GM18505 (cell line): ENCODE data around the gene MAMDC2.

Experiments used
- ATAC-seq: cut with Tn5 transposase; IDR thresholded peaks from one replicate; pipeline ENCODE4 v1.9.1; 2021; ENCODE audit not compliant: unreplicated experiment
- POLR2A ChIP-seq: IDR thresholded peaks from 4 replicates; pipeline ENCODE4 v1.6.1; 2011; ENCODE audit warnings: borderline replicate concordance; ENCODE audit not compliant: insufficient read depth, insufficient read length; ENCODE audit errors: extremely low read depth

Gene MAMDC2

GRCh38 chr9:70043689-70044489 lies at the start of gene MAMDC2:
MAMDC2 (plus strand) TSS chr9:70043848; CDS start chr9:70044198, 350 bp downstream.
- ATAC-seq = no peak
- TF ChIP-seq POLR2A = no peak

- ATAC-seq = no peak
- no peak for TF ChIP-seq POLR2A
Observed at GRCh38 chr9:69995846-69996245, 47.8 kb upstream of the MAMDC2 start.

- no peak for TF ChIP-seq POLR2A
- no peak for ATAC-seq
Observed at GRCh38 chr9:69996967-69997366, 46.7 kb upstream of the MAMDC2 start.

- no peak for ATAC-seq
- TF ChIP-seq POLR2A = no peak
Observed at GRCh38 chr9:69997524-69997923, 46.1 kb upstream of the MAMDC2 start.

- ATAC-seq = no peak
- no peak for TF ChIP-seq POLR2A
Observed at GRCh38 chr9:69999315-69999714, 44.3 kb upstream of the MAMDC2 start.

GRCh38 chr9:70000469-70000868 lies 43.2 kb upstream of the MAMDC2 start:
- no peak for TF ChIP-seq POLR2A
- ATAC-seq = no peak

GRCh38 chr9:70003901-70004714 lies 39.5 kb upstream of the MAMDC2 start:
- no peak for ATAC-seq
- no peak for TF ChIP-seq POLR2A

- TF ChIP-seq POLR2A = no peak
Observed at GRCh38 chr9:70006306-70006705, 37.3 kb upstream of the MAMDC2 start.

GRCh38 chr9:70007831-70008230 lies 35.8 kb upstream of the MAMDC2 start:
- no peak for TF ChIP-seq POLR2A
- no peak for ATAC-seq

More at GRCh38 chr9:70006306-70006705, 37.3 kb upstream of the MAMDC2 start:
- ATAC-seq = no peak

GRCh38 chr9:70010015-70010414 lies 33.6 kb upstream of the MAMDC2 start:
- no peak for TF ChIP-seq POLR2A
- no peak for ATAC-seq

GRCh38 chr9:70011366-70011765 lies 32.3 kb upstream of the MAMDC2 start:
- no peak for ATAC-seq
- no peak for TF ChIP-seq POLR2A

GRCh38 chr9:70012569-70012968 lies 31.1 kb upstream of the MAMDC2 start:
- no peak for TF ChIP-seq POLR2A
- no peak for ATAC-seq

GRCh38 chr9:70013598-70014196 lies 30.0 kb upstream of the MAMDC2 start:
- TF ChIP-seq POLR2A = no peak
- no peak for ATAC-seq

GRCh38 chr9:70015099-70015498 lies 28.5 kb upstream of the MAMDC2 start:
- ATAC-seq = no peak
- TF ChIP-seq POLR2A = no peak

GRCh38 chr9:70020217-70020616 lies 23.4 kb upstream of the MAMDC2 start:
- no peak for TF ChIP-seq POLR2A
- no peak for ATAC-seq
